Panc1 (cell line): ENCODE data around the gene GGTA1. TPM values are rescaled to one million over a fixed set of nuclear protein-coding genes. Genes with fewer than 3 reads are reported as not detected.

Source experiments
- ATAC-seq: fragments of 200-7000 bp; cut with Tn5 transposase; 2 replicates; pipeline ENCODE4 v1.9.1; 2020; ENCODE audit warnings: mild to moderate bottlenecking, moderate library complexity
- BruUV-seq: library from RNA; stranded (reverse); fragments of 400-500 nt; replicated peaks from 2 replicates; lab custom pipeline; 2021; lab: Mats Ljungman, UMichigan
- CTCF ChIA-PET: fragments of 300-600 bp; sonication (Branson Sonifier 250); formaldehyde crosslinking; loops from one replicate; lab custom pipeline; 2022; ENCODE audit warnings: antibody characterized with exemption; lab: Charles Lee
- POLR2A ChIA-PET: fragments of 300-600 bp; sonication (Branson Sonifier 250); formaldehyde crosslinking; loops from one replicate; lab custom pipeline; 2022; ENCODE audit warnings: antibody characterized with exemption; lab: Charles Lee
- DNase-seq: peaks from one replicate; pipeline ENCODE4 v3.0.0-alpha.2; 2010; ENCODE audit warnings: low read depth, low spot score
- H3K27ac ChIP-seq: 2 replicates; pipeline ENCODE4 v1.5.1; 2011; ENCODE audit warnings: mild to moderate bottlenecking, low read length, inconsistent platforms
- H3K27me3 ChIP-seq: fragments of 200-500 bp; sonication (Bioruptor generic); 2 replicates; pipeline ENCODE4 v1.6.0; 2014; ENCODE audit warnings: low read length, inconsistent platforms; ENCODE audit not compliant: control insufficient read depth, insufficient read depth
- H3K36me3 ChIP-seq: fragments of 200-500 bp; sonication (Bioruptor generic); 2 replicates; pipeline ENCODE4 v1.5.1; 2014; ENCODE audit warnings: inconsistent platforms, mild to moderate bottlenecking, low read length, moderate library complexity; ENCODE audit not compliant: control insufficient read depth, insufficient read depth
- H3K4me1 ChIP-seq: 2 replicates; pipeline ENCODE4 v1.5.1; 2011; ENCODE audit warnings: inconsistent platforms, mild to moderate bottlenecking, low read length, moderate library complexity; ENCODE audit not compliant: control insufficient read depth, insufficient read depth
- H3K4me3 ChIP-seq, 2 experiments: 2 replicates each; pipeline ENCODE4 v1.5.1; 2011 to 2012; ENCODE audit warnings: low read depth in 2 of 2, low read length in 2 of 2, mild to moderate bottlenecking in 2 of 2, inconsistent platforms in 1 of 2, moderate library complexity in 1 of 2
- H3K9me3 ChIP-seq: fragments of 200-500 bp; sonication (Bioruptor generic); 2 replicates; pipeline ENCODE4 v1.5.1; 2014; ENCODE audit warnings: low read depth, mild to moderate bottlenecking, inconsistent platforms, low read length, moderate library complexity; ENCODE audit not compliant: control insufficient read depth, insufficient read depth
- CTCF ChIP-seq: fragments of 450-650 bp; IDR thresholded peaks from 2 replicates; pipeline ENCODE4 v1.5.1; 2017; ENCODE audit warnings: mild to moderate bottlenecking
- POLR2AphosphoS5 ChIP-seq: IDR thresholded peaks from 2 replicates; pipeline ENCODE4 v1.6.1; 2012; ENCODE audit warnings: mild to moderate bottlenecking, low read depth, low read length, moderate library complexity
- REST ChIP-seq, 2 experiments: IDR thresholded peaks; 2 replicates each; pipeline ENCODE4 v1.6.1; 2011 to 2012; ENCODE audit warnings: low read depth in 2 of 2, control low read depth in 1 of 2, low read length in 1 of 2, mild to moderate bottlenecking in 1 of 2, moderate library complexity in 1 of 2; ENCODE audit not compliant: insufficient read depth in 1 of 2
- SIN3A ChIP-seq: IDR thresholded peaks from 2 replicates; pipeline ENCODE4 v1.6.1; 2012; ENCODE audit warnings: low read depth, mild to moderate bottlenecking, low read length, moderate library complexity, borderline replicate concordance; ENCODE audit not compliant: insufficient read depth
- TCF7L2 ChIP-seq: IDR thresholded peaks from 2 replicates; pipeline ENCODE4 v1.6.1; 2011; ENCODE audit warnings: mild to moderate bottlenecking, low read depth, low read length, inconsistent platforms
- in situ Hi-C: cut with HindIII; loops from 2 replicates; pipeline ENCODE4 v1.10.0; 2016; ENCODE audit warnings: low sequenced_read_pairs, low pct_unique_long_range_greater_than_20kb
- intact Hi-C: fragments of 100-400 bp; cut with micrococcal nuclease; formaldehyde crosslinking; loops from one replicate; pipeline ENCODE4 v1.10.0; 2022; ENCODE audit not compliant: unreplicated experiment
- total RNA-seq: library from RNA; stranded (reverse); gene quantifications from one replicate; pipeline ENCODE4 v1.2.1, GENCODE V29; 2021; ENCODE audit not compliant: unreplicated experiment

GGTA1 gene
- total RNA-seq, 1 experiment from 2014 or later: not detected

- Histone ChIP-seq H3K4me3 (peak overlapping the region in 1 of 2 experiments; percentile 30; a peak in 1 of 4 replicates), H3K27me3 (no peaks in the 10 kb centered on the region), H3K4me1 (no peaks in the 10 kb centered on the region), H3K36me3 (no peaks in the 10 kb centered on the region), H3K9me3 (no peaks in the 10 kb centered on the region), H3K27ac (no peak overlapping the region)
- in situ Hi-C loops: no loop called here
- peak; percentile 52 for DNase-seq
- ATAC-seq: peak; percentile 98
- CTCF ChIA-PET: interaction anchor here (0.6 to 1.2 kb wide), 7 partner anchors 24 to 449 kb away, joined by 3 to 13 read pairs (median 3); no protein-coding TSS in a partner anchor
- no TSS peak for BruUV-seq
- intact Hi-C loops: loop anchor here (1.0 kb wide), 2 partner anchors 149 to 446 kb away; no protein-coding TSS in a partner anchor
- POLR2A ChIA-PET: interaction anchor here (0.6 kb wide), 2 partner anchors 22 to 138 kb away, joined by 3 to 4 read pairs; no protein-coding TSS in a partner anchor
- TF ChIP-seq CTCF (peak; percentile 93), TCF7L2 (no peak)
These were observed 46.3 kb upstream of the GGTA1 start for GRCh38 chr9:121545875-121546423.

GRCh38 chr9:121545150-121545874 is 45.7 kb upstream of the GGTA1 start:
- POLR2A ChIA-PET: no interaction called here
- H3K9me3 ChIP-seq: no peaks in the 10 kb centered on the region
- DNase-seq: no peak
- ATAC-seq: no peak
- CTCF ChIA-PET: interaction anchor here (0.6 to 1.2 kb wide), 5 partner anchors 25 to 450 kb away, joined by 3 to 13 read pairs (median 3); no protein-coding TSS in a partner anchor
- no peaks in the 10 kb centered on the region for H3K4me1 ChIP-seq
- TF ChIP-seq SIN3A (no peak), TCF7L2 (no peak), CTCF (no peak), POLR2AphosphoS5 (no peak), REST (IDR thresholded peaks at IDR 0.05; ENCODE audit: insufficient read depth in 1 of 2, low read depth in 2 of 2, low read length in 1 of 2) (no peak)
- in situ Hi-C loops (no loop called here), intact Hi-C loops (no loop called here)
- no peaks in the 10 kb centered on the region for H3K27me3 ChIP-seq
- H3K36me3 ChIP-seq: no peaks in the 10 kb centered on the region
- no TSS peak for BruUV-seq
- no peak overlapping the region for H3K27ac ChIP-seq
- no peak overlapping the region for H3K4me3 ChIP-seq
